Stimulated activated CD4-positive, alpha-beta T cell treated with anti-CD3 and anti-CD28 coated beads, Interleukin-2, amount 100 ng/mL, for 4 hours (primary cell): Measurements from ENCODE around the gene MGP.

Experiments
- DNase-seq: peaks from one replicate; pipeline ENCODE4 v3.0.0-alpha.2; 2020; ENCODE audit warnings: low read depth

Gene MGP

DNA sequence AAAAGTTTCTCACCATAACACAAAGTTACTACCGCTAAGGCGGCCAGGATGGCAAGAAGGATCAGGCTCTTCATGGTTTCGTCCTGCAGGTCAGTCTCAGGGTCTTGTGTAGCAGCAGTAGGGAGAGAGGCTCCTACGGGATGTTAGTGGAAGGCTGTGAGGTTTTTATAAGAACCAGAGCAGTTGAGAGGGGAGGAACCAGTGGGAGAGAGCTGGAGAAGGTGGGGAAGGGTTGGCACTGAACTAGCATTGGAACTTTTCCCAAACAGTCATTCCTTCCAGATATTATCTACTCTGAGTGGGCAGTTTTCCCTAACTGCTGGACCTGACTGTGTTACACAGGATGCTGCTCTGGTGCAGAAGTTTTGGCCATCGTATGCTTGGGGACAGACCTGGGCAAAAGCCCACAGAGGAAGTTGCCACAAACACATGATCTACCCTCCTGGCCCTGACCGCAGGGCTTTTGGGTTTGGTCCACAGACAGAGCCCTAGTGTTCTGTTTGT lies at the start of gene MGP:
MGP (minus strand) TSS at position 137 of the 504 bp plus-strand sequence; CDS start at position 74, 63 bp downstream.
- DNase-seq: no peak

DNA sequence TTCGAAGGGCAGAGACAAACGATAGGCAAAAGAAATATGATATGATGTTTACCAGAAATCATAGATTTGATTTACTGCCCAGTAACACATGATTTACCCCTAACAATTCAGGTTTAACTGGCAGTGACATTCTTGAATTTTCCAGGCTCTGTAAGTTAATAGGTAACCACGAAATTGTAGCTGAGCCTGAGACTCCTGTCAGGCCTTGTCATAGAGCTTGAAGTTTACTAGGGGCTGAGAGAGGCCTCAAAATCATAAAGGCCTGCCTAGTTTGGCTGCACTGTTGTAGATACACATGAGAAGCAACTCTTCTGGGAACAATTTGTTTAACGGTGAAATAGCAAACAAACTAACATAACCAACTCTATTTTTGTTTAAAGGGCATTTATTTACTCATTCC lies 49.4 kb upstream of the MGP start:
- DNase-seq: no peak

DNA sequence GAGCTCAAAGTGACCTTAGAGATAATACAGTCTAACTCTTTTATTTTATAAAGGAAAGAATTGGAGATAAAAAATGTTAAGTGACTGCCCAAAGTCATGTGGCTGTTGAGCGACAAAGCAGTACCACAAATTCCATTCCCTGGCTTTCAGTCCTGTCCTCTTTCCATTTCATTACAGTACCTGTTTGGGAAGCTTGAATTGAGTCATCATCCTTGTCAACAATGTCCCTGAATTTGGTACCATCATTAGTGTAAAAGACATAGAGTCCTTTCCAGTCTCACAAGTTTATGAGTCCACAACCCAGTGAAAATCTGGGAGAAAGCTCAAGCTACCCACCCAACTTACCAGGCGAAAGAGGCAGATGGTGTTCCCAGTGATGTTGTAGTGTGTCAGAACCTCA lies 48.9 kb upstream of the MGP start:
- no peak for DNase-seq

DNA sequence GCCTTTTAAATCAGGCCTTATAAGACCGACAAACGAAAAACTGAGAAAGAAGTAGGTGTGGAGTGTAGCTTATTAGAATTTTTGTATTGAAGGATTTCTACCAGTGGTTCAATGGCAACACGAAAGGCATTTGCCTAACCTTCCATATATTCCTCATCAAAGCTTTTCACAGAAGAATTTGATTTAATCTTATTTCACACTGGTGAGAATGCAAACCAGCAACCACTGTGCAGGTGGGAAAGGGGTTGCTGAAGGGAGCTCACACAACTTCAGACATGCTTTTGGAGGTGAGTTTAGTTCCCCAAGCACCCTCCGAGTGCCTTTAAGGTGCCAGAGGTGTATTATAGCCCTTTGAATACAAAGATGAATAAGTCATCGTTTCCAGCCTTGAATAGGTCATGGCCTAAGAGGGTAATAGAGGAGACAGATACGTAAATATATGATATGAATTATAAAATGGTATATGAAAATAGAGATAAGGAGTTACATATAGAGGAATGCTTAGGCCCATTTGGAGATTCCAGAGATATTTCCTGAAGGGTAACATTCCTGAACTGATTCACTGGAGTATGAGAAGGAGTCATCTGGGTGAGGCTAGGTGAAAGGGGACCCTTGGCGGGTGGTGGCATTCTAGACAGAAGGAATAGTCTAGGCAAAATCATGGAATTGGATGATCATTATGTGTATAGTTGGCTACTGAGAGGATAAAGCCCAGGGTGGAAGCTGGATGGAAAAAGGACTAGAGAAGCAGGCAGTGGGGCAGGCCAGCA lies 46.3 kb upstream of the MGP start:
- no peak for DNase-seq

DNA sequence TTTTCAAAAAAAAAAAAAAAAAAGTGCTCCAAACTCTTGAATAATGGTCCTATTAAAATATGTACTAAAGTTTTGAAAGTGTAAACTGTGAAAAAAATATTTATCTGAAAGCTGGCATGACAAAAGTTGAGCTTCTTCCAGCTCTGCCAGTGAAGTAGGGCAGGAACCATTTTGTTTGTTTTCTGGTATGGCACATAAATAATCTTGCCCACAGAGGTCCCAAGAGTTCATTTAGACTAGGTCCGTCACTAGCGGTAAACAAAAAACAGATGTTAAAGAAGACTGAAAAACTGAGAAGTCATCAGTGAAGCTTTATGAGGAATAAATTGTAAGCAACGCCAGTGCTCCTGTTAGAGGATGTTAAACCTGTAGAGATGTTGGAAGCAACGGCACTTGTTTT lies 45.7 kb upstream of the MGP start:
- no peak for DNase-seq

DNA sequence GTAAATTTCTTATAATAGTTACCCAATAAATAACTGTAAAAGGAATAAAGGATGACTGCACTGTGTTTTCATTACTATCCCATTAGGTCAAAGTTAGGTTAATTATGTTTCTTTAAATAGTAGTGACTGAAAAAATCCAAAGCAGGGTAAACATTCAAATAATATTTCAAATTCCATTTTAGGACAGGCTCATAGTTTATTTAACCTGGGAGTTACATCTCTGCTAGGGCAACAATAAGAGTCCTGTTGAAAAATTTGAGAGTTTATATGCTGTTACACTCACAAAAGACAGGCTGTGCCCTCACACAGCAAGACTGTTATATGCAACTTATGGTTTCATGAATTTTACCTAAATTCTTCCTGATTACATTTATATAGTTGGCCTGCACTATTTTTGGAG lies 44.6 kb upstream of the MGP start:
- no peak for DNase-seq

GRCh38 chr12:14928931-14929330 lies 43.3 kb upstream of the MGP start:
- DNase-seq: no peak

DNA sequence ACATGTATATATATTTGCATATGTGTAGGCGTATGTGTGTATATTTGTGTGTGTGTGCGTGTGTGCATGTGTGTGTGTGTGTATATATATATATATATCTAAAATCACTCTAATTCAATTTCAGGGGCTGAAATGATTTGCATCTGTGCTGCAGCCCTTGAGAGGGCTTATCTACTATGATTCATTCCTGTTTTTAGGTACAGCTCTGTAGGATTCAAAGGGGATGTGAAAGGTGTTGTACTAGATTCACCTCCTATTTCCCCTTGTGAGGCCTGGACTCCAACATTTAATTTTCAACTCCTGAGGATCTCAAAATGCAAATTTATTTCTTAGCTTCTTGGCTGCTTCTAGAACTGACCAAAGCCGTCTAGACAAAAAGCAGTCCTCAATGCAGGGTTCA lies 41.6 kb upstream of the MGP start:
- DNase-seq: no peak

DNA sequence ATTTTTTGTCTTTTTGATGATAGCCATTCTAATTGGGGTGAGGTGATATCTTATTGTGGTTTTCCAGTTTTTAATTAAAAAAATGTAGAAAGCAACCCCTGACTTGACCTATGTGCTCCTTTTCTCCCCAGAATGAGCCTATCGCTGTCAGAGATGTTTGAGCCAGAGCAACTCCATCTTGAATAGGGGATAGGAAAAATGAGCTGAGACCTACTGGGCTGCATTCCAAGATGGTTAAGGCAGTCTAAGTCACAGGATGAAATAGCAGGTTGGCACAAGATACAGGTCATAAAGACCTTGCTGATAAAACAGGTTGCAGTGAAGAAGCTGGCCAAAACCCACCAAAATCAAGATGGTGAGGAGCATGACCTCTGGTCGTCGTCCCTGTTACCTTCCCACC lies 38.9 kb upstream of the MGP start:
- DNase-seq: no peak

DNA sequence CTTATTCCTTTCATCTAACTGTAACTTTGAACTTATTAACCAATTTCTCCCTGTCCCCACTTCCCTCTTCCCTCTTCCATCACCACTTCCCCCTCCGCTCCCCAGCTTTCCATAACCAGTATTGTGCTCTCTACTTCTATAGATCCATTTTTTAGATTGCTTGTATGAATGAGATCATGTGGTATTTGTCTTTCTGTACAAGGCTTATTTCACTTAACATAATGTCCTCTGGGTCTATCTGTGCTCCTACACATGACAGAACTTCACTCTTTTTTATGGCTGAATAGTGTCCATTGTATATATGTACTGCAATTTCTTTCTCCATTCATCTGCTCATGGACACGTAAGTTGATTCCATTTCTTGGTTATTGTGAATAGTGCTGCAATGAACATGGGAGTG lies 38.3 kb upstream of the MGP start:
- DNase-seq: no peak

GRCh38 chr12:14921218-14921617 lies 35.6 kb upstream of the MGP start:
- no peak for DNase-seq

DNA sequence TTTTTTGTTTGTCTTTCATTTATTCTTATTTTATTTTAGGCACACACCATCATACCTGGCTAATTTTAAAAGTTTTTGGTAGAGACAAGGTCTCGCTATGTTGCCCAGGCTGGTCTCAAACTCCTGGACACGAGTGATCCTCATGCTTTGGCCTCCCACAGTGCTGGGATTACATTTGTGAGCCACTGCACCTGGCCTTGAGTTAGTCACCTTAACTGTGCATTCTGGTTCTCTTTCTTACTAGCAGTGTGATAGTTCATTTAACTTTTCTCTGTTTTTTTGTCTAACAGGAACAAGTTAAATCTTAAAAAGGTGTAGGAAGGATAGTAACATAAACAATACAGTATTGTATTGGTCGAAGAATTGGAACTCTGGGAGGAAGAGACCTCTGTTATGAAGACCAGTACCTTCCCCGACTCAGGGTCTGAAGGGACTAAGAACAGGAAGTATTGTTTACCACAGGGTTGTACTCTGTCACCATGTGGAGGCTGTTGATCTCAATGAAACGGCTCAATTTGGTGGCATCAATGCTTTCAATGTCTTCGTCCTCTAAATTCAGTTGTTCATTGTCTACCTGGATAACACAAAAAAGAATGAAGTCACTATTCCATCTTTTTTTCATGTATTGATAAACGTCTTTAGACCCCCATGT lies 34.9 kb upstream of the MGP start:
- DNase-seq: no peak

GRCh38 chr12:14919455-14919854 lies 33.8 kb upstream of the MGP start:
- no peak for DNase-seq

GRCh38 chr12:14915736-14916135 lies 30.1 kb upstream of the MGP start:
- DNase-seq: no peak

DNA sequence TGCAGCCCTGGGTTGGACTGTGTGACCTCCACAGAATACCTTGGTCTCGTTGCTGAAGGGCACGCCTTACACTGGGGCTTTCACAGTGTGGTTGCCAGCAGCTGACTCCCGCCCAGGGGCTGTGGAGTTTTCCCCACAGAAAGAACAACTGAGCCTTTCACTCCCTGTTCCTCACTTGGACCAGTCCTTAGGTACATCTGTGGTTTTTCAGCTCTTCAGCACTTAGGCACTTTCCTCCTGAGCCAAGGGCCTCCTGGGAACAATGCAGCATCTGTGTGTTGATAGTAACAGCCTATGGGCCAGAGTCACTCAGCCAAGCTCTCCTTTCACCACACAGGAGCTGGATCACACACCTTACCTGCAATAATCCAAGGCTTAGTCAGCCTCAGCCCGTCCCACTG lies 27.7 kb upstream of the MGP start:
- no peak for DNase-seq

DNA sequence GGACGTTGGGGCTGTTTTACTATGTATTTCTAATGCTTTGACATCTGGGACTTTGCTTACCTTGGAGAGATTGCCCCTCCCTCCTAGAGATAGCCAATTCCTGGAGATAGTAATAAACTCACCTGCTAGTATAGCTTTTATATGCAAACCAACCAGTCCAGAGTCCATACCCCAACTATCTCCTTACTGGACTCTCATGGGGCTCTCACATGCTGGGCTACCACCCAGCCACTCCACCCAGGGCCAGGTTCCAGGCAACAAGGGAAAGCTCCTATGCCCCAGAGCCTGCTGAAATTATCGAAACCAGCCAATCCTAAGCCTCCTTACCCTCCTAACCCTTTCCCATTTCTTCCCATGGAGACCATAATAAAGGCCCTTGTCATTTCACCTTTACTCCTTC lies 25.5 kb upstream of the MGP start:
- no peak for DNase-seq

DNA sequence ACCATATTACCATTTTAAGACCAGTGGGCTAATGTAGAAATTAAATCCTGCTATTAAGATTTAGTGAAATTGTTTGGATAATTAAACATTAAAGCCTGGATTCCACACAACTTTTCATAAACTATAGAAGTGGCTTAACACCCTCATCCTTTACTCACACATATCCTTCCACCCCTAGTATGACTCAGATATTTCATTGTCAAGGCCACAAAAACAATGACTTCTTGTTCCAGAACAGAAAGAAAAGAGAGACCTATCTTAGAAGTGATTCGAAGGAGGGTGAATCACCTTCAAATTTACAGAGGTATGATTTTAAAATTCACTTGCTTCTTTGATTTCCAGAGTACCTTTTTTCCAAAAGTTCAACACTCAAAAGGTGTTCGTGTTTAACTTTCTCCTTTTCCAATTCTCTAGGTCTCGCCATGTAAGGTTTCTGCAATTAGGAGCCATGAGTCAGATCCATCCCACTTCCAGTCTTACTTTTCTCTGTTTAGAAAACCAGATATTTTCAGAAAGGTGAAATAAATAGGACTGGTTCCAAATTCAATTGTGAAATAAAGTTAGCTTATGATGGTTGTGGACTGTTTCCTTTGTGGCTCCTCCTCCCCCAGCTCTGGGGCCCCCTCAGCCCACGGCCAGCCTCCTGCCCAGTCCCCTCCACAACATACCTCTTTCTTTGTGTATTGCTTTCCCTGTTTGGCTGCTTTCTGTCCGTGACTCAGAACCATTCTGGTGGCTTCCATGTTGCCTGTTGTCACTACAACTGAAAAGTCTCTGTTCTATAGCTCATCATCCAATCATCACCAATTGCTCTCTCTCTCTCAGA lies 24.6 kb upstream of the MGP start:
- no peak for DNase-seq

DNA sequence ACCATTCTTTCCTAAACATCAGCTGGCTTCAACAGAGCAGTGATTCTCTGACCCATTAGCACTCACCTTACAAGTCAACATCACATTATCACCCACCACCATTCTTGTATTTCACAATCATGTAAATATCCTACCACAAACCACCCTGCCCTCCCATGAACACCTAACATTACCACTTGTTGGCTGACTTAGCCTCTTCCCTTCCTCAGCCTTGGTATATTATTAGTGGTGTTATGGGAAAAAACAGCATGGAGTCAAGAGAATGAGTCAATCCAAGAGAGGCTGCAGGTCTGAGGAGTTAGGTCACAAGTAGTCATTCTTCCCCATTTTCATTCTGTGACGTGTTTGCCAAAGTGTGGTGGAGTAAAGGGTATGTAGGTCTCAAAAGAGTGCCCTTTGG lies 22.3 kb upstream of the MGP start:
- no peak for DNase-seq

DNA sequence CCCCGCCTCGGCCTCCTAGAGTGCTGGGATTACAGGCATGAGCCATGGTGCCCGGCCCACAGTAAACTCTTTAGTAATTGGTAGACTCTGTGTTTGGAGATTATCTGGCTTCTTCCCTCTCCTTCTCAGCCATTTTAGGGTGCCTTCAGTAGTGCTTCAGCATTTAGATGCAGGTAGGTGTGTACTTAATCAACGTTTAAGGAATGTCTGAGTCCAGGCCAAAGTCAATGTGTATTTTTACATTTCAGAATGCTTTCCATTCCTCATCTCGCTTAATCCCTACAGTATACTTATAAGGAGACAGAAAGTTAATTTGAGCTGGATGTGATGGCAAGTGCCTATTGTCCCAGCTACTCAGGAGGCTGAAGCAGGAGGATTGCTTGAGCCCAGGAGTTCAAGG lies 20.5 kb upstream of the MGP start:
- DNase-seq: no peak

GRCh38 chr12:14905269-14906004 lies 19.8 kb upstream of the MGP start:
- DNase-seq: no peak

DNA sequence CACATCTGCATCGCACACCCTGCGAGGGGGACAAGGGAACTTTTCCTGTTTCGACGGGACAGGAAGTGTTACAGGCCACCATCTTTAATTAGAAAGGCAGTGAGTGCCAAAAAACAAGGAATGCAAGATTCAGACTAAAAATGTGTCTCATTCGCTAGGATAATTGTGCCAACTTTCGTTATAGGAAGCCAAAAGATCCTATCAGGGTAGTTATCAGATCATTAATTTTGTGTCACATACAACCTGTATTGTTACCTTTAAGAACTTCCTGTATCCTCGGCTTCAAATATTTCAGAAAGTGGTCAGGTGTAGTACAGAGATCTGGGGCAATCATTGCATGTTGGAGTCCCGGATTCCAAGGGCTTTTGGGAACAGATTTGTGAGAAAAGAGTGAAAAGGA lies 19.2 kb upstream of the MGP start:
- no peak for DNase-seq
